Skeletal muscle tissue (tissue), 4 donors: ENCODE measurements around the gene SESN3. TPM values are rescaled to one million over a fixed set of nuclear protein-coding genes. Genes with fewer than 3 reads are reported as not detected.

ENCODE experiments used
- H3K27ac ChIP-seq: one replicate; pipeline ENCODE4 v1.7.0; 2013; ENCODE audit warnings: mild to moderate bottlenecking, low read depth, low read length, inconsistent platforms
- H3K27me3 ChIP-seq, 3 donors: one replicate each; pipeline ENCODE4 v1.7.0; 2013; ENCODE audit warnings: low read length in 3 of 3; ENCODE audit not compliant: control insufficient read depth in 3 of 3, insufficient read depth in 3 of 3
- H3K36me3 ChIP-seq, 3 donors: one replicate each; pipeline ENCODE4 v1.7.0; 2013; ENCODE audit warnings: low read length in 3 of 3; ENCODE audit not compliant: control insufficient read depth in 3 of 3, insufficient read depth in 3 of 3
- H3K4me1 ChIP-seq, 3 donors: one replicate each; pipeline ENCODE4 v1.7.0; 2013; ENCODE audit warnings: low read length in 3 of 3, mild to moderate bottlenecking in 3 of 3; ENCODE audit not compliant: control insufficient read depth in 3 of 3, insufficient read depth in 3 of 3
- H3K4me3 ChIP-seq, 3 donors: one replicate each; pipeline ENCODE4 v1.7.0; 2013; ENCODE audit warnings: low read length in 3 of 3
- H3K9ac ChIP-seq, 3 donors: one replicate each; pipeline ENCODE4 v1.7.0; 2013; ENCODE audit warnings: low read length in 3 of 3, mild to moderate bottlenecking in 3 of 3, moderate library complexity in 2 of 3, low read depth in 1 of 3
- H3K9me3 ChIP-seq, 3 donors: one replicate each; pipeline ENCODE4 v1.7.0; 2013; ENCODE audit warnings: low read length in 3 of 3; ENCODE audit not compliant: control insufficient read depth in 3 of 3
- total RNA-seq: library from RNA; depleted of rRNA; stranded (reverse); fragments of >200 nt; gene quantifications from one replicate; pipeline ENCODE4 v1.2.3, GENCODE V29; 2014
- donor health status: Osteomylitis.

SESN3 gene
- total RNA-seq, 1 donor from 2014 or later, result 93.4 TPM

- Histone ChIP-seq H3K4me3 (no peak overlapping the region), H3K27me3 (no peaks in the 10 kb centered on the region), H3K9me3 (no peaks in the 10 kb centered on the region), H3K9ac (peak overlapping the region in 1 of 3 donors; percentile 18), H3K4me1 (peaks cover 4 to 21% (median 8%) of the 10 kb centered on the region in 3 donors), H3K27ac (no peak overlapping the region), H3K36me3 (peaks cover 3 to 9% (median 9%) of the 10 kb centered on the region in 3 donors)
These were observed 95.8 kb downstream of the SESN3 start for GRCh38 chr11:95135155-95135554.

- H3K4me3 ChIP-seq, result no peak overlapping the region
- H3K27ac ChIP-seq, result no peak overlapping the region
- H3K9me3 ChIP-seq, result no peaks in the 10 kb centered on the region
- peaks cover 3 to 12% (median 9%) of the 10 kb centered on the region in 3 donors for H3K36me3 ChIP-seq
- H3K9ac ChIP-seq, result no peak overlapping the region
- peaks cover 4 to 21% (median 8%) of the 10 kb centered on the region in 3 donors for H3K4me1 ChIP-seq
- H3K27me3 ChIP-seq, result no peaks in the 10 kb centered on the region
These were observed 96.5 kb downstream of the SESN3 start for GRCh38 chr11:95134491-95134890.

- no peak overlapping the region for H3K9ac ChIP-seq
- H3K36me3 ChIP-seq, result peaks cover 15 to 26% (median 22%) of the 10 kb centered on the region in 3 donors
- peaks cover 4 to 21% (median 8%) of the 10 kb centered on the region in 3 donors for H3K4me1 ChIP-seq
- H3K4me3 ChIP-seq, result no peak overlapping the region
- H3K9me3 ChIP-seq, result no peaks in the 10 kb centered on the region
- H3K27me3 ChIP-seq, result no peaks in the 10 kb centered on the region
- no peak overlapping the region for H3K27ac ChIP-seq
These were observed 98.0 kb downstream of the SESN3 start for GRCh38 chr11:95132956-95133355.

GRCh38 chr11:95128602-95129001 lies 102.4 kb downstream of the SESN3 start:
- Histone ChIP-seq H3K9me3 (no peaks in the 10 kb centered on the region), H3K27ac (no peak overlapping the region), H3K27me3 (no peaks in the 10 kb centered on the region), H3K4me1 (peaks cover 0 to 11% (median 0%) of the 10 kb centered on the region in 3 donors), H3K9ac (no peak overlapping the region), H3K4me3 (no peak overlapping the region), H3K36me3 (peaks cover 12 to 26% (median 19%) of the 10 kb centered on the region in 3 donors)

GRCh38 chr11:95123556-95123955 lies 107.4 kb downstream of the SESN3 start:
- Histone ChIP-seq H3K4me3 (no peak overlapping the region), H3K9ac (no peak overlapping the region), H3K9me3 (no peaks in the 10 kb centered on the region), H3K27ac (no peak overlapping the region), H3K36me3 (peaks cover 3 to 5% (median 5%) of the 10 kb centered on the region in 3 donors), H3K27me3 (no peaks in the 10 kb centered on the region), H3K4me1 (peaks cover 23 to 26% (median 24%) of the 10 kb centered on the region in 3 donors)

GRCh38 chr11:95121698-95122097 lies 109.3 kb downstream of the SESN3 start:
- Histone ChIP-seq H3K27me3 (no peaks in the 10 kb centered on the region), H3K4me3 (no peak overlapping the region), H3K9ac (no peak overlapping the region), H3K9me3 (no peaks in the 10 kb centered on the region), H3K27ac (peak overlapping the region; percentile 17), H3K36me3 (no peaks in the 10 kb centered on the region), H3K4me1 (peaks cover 23 to 26% (median 24%) of the 10 kb centered on the region in 3 donors)

GRCh38 chr11:95119361-95120060 lies 111.5 kb downstream of the SESN3 start:
- Histone ChIP-seq H3K36me3 (no peaks in the 10 kb centered on the region), H3K9ac (no peak overlapping the region), H3K27ac (peak overlapping the region; percentile 62), H3K9me3 (no peaks in the 10 kb centered on the region), H3K27me3 (no peaks in the 10 kb centered on the region), H3K4me3 (peak overlapping the region in 2 of 3 donors; percentile 41 to 42), H3K4me1 (peaks cover 23 to 26% (median 24%) of the 10 kb centered on the region in 3 donors)

- H3K4me3 ChIP-seq, result no peak overlapping the region
- H3K4me1 ChIP-seq, result peaks cover 32 to 48% (median 36%) of the 10 kb centered on the region in 3 donors
- no peaks in the 10 kb centered on the region for H3K9me3 ChIP-seq
- H3K27me3 ChIP-seq, result no peaks in the 10 kb centered on the region
- H3K36me3 ChIP-seq, result no peaks in the 10 kb centered on the region
- no peak overlapping the region for H3K27ac ChIP-seq
- no peak overlapping the region for H3K9ac ChIP-seq
These were observed 115.4 kb downstream of the SESN3 start for GRCh38 chr11:95115597-95115996.

Other genes with a start within 250 kb of the SESN3 start
- not detected for gene KDM4E, start 205.9 kb downstream of the SESN3 start, total RNA-seq
- not detected for gene KDM4F, start 181.8 kb downstream of the SESN3 start, total RNA-seq
- gene SRSF8, start 164.3 kb downstream of the SESN3 start, total RNA-seq, result 11.5 TPM
- gene ENDOD1, start 141.4 kb downstream of the SESN3 start, total RNA-seq, result 99.2 TPM